GM12878 (cell line): Measurements from ENCODE around the gene SRPK3. TPM values are rescaled to one million over a fixed set of nuclear protein-coding genes. Genes with fewer than 3 reads are reported as not detected.

Source experiments
- ATAC-seq: fragments of 200-7000 bp; cut with Tn5 transposase; 3 replicates; pipeline ENCODE4 v1.9.1; 2020; ENCODE audit warnings: mild to moderate bottlenecking, moderate library complexity
- BruUV-seq: library from RNA; stranded (reverse); fragments of 400-500 nt; replicated peaks from 2 replicates; lab custom pipeline; 2021; lab: Mats Ljungman, UMichigan
- CTCF ChIA-PET: fragments of 300-600 bp; sonication (Branson Sonifier 250); formaldehyde crosslinking; extraction: SDS; loops from one replicate; lab custom pipeline; 2021; ENCODE audit warnings: inconsistent platforms; lab: Yijun Ruan, JAX
- POLR2A ChIA-PET: fragments of 350-600 bp; formaldehyde crosslinking; extraction: SDS; loops from one replicate; lab custom pipeline; 2021; ENCODE audit warnings: inconsistent platforms; lab: Charles Lee
- RAD21 ChIA-PET: fragments of 300-600 bp; sonication (Branson Sonifier 250); formaldehyde crosslinking; loops from one replicate; lab custom pipeline; 2023; ENCODE audit warnings: antibody characterized with exemption; ENCODE audit not compliant: unreplicated experiment; lab: Charles Lee
- SMC1A ChIA-PET: fragments of 300-600 bp; sonication (Branson Sonifier 250); formaldehyde crosslinking; loops from one replicate; lab custom pipeline; 2023; ENCODE audit not compliant: unreplicated experiment, uncharacterized antibody; lab: Charles Lee
- DNase-seq: peaks from one replicate; pipeline ENCODE4 v3.0.0-alpha.2; 2011; ENCODE audit warnings: low read depth, low spot score
- FAIRE-seq: peaks from 3 replicates; lab custom pipeline; 2011; peaks lifted over from hg19 to GRCh38; lab: Jason Lieb, UNC
- H2AFZ ChIP-seq: 2 replicates; pipeline ENCODE4 v1.6.0; 2011; ENCODE audit warnings: low read depth, low read length, control low read depth; ENCODE audit not compliant: control insufficient read depth
- H3K27ac ChIP-seq: 2 replicates; pipeline ENCODE4 v1.5.1; 2011; ENCODE audit warnings: control low read depth; ENCODE audit not compliant: control insufficient read depth, insufficient read depth
- H3K27me3 ChIP-seq, 2 experiments: replicated peaks in 1 of 2; 2 replicates each; pipeline versions ENCODE4 v1.6.0 to v1.6.1; 2011; ENCODE audit warnings: low read length in 1 of 2; ENCODE audit not compliant: control insufficient read depth in 2 of 2, insufficient read depth in 2 of 2
- H3K36me3 ChIP-seq, 2 experiments: 2 replicates each; pipeline ENCODE4 v1.5.1; 2011; ENCODE audit warnings: low read length in 1 of 2; ENCODE audit not compliant: control insufficient read depth in 2 of 2, insufficient read depth in 2 of 2
- H3K4me1 ChIP-seq: 2 replicates; pipeline ENCODE4 v1.6.1; 2011; ENCODE audit warnings: mild to moderate bottlenecking, low read length, moderate library complexity, mixed read lengths; ENCODE audit not compliant: control insufficient read depth, insufficient read depth
- H3K4me2 ChIP-seq: 2 replicates; pipeline ENCODE4 v1.6.0; 2011; ENCODE audit warnings: control low read depth; ENCODE audit not compliant: control insufficient read depth, insufficient read depth
- H3K4me3 ChIP-seq: fragments of 200-600 bp; sonication (generic); 2 replicates; pipeline ENCODE4 v1.5.1; 2016
- H3K79me2 ChIP-seq: 2 replicates; pipeline ENCODE4 v1.6.0; 2011; ENCODE audit warnings: low read length; ENCODE audit not compliant: control insufficient read depth, insufficient read depth
- H3K9ac ChIP-seq: 2 replicates; pipeline ENCODE4 v1.8.0; 2011; ENCODE audit warnings: low read length, control low read depth, mixed read lengths; ENCODE audit not compliant: control insufficient read depth, insufficient read depth
- H3K9me3 ChIP-seq: replicated peaks from 3 replicates; pipeline ENCODE4 v1.5.1; 2011; ENCODE audit warnings: mild to moderate bottlenecking, low read length; ENCODE audit not compliant: control insufficient read depth, insufficient read depth
- H4K20me1 ChIP-seq: 2 replicates; pipeline ENCODE4 v1.6.0; 2011; ENCODE audit not compliant: control insufficient read depth, insufficient read depth
- BACH1 ChIP-seq: fragments of 450-650 bp; IDR thresholded peaks from 2 replicates; pipeline ENCODE4 v1.6.1; 2017; ENCODE audit warnings: mild to moderate bottlenecking, borderline replicate concordance
- CEBPZ ChIP-seq: fragments of 150-350 bp; IDR thresholded peaks from 2 replicates; pipeline ENCODE4 v1.6.1; 2016; ENCODE audit warnings: low read depth, low read length
- MEF2A ChIP-seq: IDR thresholded peaks from 2 replicates; pipeline ENCODE4 v1.6.1; 2011; ENCODE audit warnings: low read depth, mild to moderate bottlenecking, low read length, moderate library complexity; ENCODE audit not compliant: insufficient read depth
- MLLT1 ChIP-seq: fragments of 450-650 bp; IDR thresholded peaks from 2 replicates; pipeline ENCODE4 v1.6.1; 2016; ENCODE audit warnings: mild to moderate bottlenecking
- MTA2 ChIP-seq: fragments of 450-650 bp; IDR thresholded peaks from 2 replicates; pipeline ENCODE4 v1.6.1; 2016; ENCODE audit warnings: low read depth, mild to moderate bottlenecking, moderate library complexity
- RB1 ChIP-seq: fragments of 450-650 bp; formaldehyde crosslinking; IDR thresholded peaks from 2 replicates; pipeline ENCODE4 v1.6.1; 2017; ENCODE audit warnings: mild to moderate bottlenecking, borderline replicate concordance
- TBL1XR1 ChIP-seq: IDR thresholded peaks from 2 replicates; pipeline ENCODE4 v1.6.1; 2012; ENCODE audit warnings: low read depth, low read length, improper control_type of control experiment
- ZNF217 ChIP-seq: fragments of 450-650 bp; IDR thresholded peaks from 2 replicates; pipeline ENCODE4 v1.6.1; 2017; ENCODE audit warnings: antibody characterized with exemption, mild to moderate bottlenecking
- ZNF687 ChIP-seq: fragments of 450-650 bp; IDR thresholded peaks from 2 replicates; pipeline ENCODE4 v1.6.1; 2017; ENCODE audit warnings: mild to moderate bottlenecking, moderate library complexity
- WGBS: methylation state at CpG from one replicate; pipeline ENCODE4 v1.1.6; 2016; ENCODE audit warnings: low lambda C conversion rate; ENCODE audit not compliant: insufficient replicate concordance, insufficient coverage; ENCODE audit errors: missing lambda C conversion rate; 5-methylcytosine and 5-hydroxymethylcytosine counted together
- in situ Hi-C: fragments of 300-500 bp; cut with MboI; formaldehyde crosslinking; loops from 9 replicates; pipeline ENCODE4 v1.14.3; 2018; ENCODE audit warnings: mixed read lengths
- intact Hi-C: fragments of 100-400 bp; cut with micrococcal nuclease; formaldehyde crosslinking; loops from one replicate; pipeline ENCODE4 v1.14.2; 2022; ENCODE audit not compliant: unreplicated experiment
- polyA plus RNA-seq, 11 experiments: library from polyadenylated mRNA; depleted of rRNA in 4 of 11; unstranded in 6 of 11; stranded (reverse) in 5 of 11; fragments of >200 nt; fragmentation: Nextera tagmentation in 4 of 11; fragmentation: Illumina TruSeq in 1 of 11; extraction: Ambion mirVana in 4 of 11; extraction: Trizol in 1 of 11; gene quantifications; 1 replicate in 1 of 11; 2 replicates in 10 of 11; pipeline versions ENCODE4 v1.2.1 to v1.2.3, GENCODE V29; 2011 to 2016; ENCODE audit warnings: inconsistent platforms in 2 of 11, missing spikeins in 2 of 11, low read depth in 1 of 11
- total RNA-seq, 4 experiments: library from RNA; depleted of rRNA in 3 of 4; stranded (reverse); fragments of >200 nt in 3 of 4; fragmentation: Illumina TruSeq in 1 of 4; extraction: Trizol in 1 of 4; gene quantifications; 2 replicates each; pipeline versions ENCODE4 v1.2.1 to v1.2.3, GENCODE V29; 2013 to 2021
- TF ChIP-seq, protein P1 (sequence below): fragments of 450-650 bp; formaldehyde crosslinking; IDR thresholded peaks from 2 replicates; pipeline ENCODE4 v1.4.0; 2020; ENCODE audit warnings: mild to moderate bottlenecking, moderate library complexity

The SRPK3 gene
- total and polyA plus RNA-seq, 10 of the 15 experiments (the other 5 are each of a cell fraction or from before 2014, with no cell fraction given) = 0.05 to 0.19 TPM; not detected in 8

- in situ Hi-C loops = no loop called here
- ATAC-seq = no peak
- ChIA-PET RAD21 (no interaction called here), SMC1A (interaction anchor here (1.5 kb wide), 1 partner anchor 155 kb away, joined by 3 read pairs; no protein-coding TSS in a partner anchor), CTCF (no interaction called here), POLR2A (no interaction called here)
- Histone ChIP-seq H3K27me3 (no peaks in the 10 kb centered on the region), H3K36me3 (peaks cover 0 to 3% of the 10 kb centered on the region in 2 experiments; a peak in 3 of 4 replicates), H3K9ac (peak overlapping the region; percentile 89; the same call in 1 of the 2 replicates), H3K9me3 (no peaks in the 10 kb centered on the region; the same call in 2 of the 3 replicates), H3K4me1 (peaks cover 4% of the 10 kb centered on the region; the same call in 1 of the 2 replicates), H3K27ac (no peak overlapping the region), H3K4me2 (peak overlapping the region; percentile 36), H3K79me2 (peaks cover 45% of the 10 kb centered on the region), H2AFZ (no peak overlapping the region), H3K4me3 (peak overlapping the region; percentile 75), H4K20me1 (no peaks in the 10 kb centered on the region; the same call in 1 of the 2 replicates)
- no peak for FAIRE-seq
- DNase-seq = no peak
- intact Hi-C loops = no loop called here
- WGBS = 61% methylated on average over 6 of the region's 6 CpGs
- BruUV-seq = no TSS peak
- TF ChIP-seq MTA2 (no peak), ZNF687 (no peak), RB1 (no peak), MLLT1 (no peak), CEBPZ (no peak), BACH1 (no peak), MEF2A (no peak), TBL1XR1 (no peak), ZNF217 (no peak)
- TF ChIP-seq, protein P1, sequence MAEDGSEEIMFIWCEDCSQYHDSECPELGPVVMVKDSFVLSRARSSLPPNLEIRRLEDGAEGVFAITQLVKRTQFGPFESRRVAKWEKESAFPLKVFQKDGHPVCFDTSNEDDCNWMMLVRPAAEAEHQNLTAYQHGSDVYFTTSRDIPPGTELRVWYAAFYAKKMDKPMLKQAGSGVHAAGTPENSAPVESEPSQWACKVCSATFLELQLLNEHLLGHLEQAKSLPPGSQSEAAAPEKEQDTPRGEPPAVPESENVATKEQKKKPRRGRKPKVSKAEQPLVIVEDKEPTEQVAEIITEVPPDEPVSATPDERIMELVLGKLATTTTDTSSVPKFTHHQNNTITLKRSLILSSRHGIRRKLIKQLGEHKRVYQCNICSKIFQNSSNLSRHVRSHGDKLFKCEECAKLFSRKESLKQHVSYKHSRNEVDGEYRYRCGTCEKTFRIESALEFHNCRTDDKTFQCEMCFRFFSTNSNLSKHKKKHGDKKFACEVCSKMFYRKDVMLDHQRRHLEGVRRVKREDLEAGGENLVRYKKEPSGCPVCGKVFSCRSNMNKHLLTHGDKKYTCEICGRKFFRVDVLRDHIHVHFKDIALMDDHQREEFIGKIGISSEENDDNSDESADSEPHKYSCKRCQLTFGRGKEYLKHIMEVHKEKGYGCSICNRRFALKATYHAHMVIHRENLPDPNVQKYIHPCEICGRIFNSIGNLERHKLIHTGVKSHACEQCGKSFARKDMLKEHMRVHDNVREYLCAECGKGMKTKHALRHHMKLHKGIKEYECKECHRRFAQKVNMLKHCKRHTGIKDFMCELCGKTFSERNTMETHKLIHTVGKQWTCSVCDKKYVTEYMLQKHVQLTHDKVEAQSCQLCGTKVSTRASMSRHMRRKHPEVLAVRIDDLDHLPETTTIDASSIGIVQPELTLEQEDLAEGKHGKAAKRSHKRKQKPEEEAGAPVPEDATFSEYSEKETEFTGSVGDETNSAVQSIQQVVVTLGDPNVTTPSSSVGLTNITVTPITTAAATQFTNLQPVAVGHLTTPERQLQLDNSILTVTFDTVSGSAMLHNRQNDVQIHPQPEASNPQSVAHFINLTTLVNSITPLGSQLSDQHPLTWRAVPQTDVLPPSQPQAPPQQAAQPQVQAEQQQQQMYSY (CRISPR knock-in tag) = no peak
These were observed 11.5 kb downstream of the SRPK3 start for GRCh38 chrX:153792368-153792767.
